B cell (primary cell): ENCODE results near the gene TAF6. TPM values are rescaled to one million over a fixed set of nuclear protein-coding genes. Genes with fewer than 3 reads are reported as not detected.
A peak's percentile ranks its signal among the peaks of the same experiment; 100 is the strongest.

Experiments
- ATAC-seq: fragments of 200-7000 bp; cut with Tn5 transposase; one replicate; pipeline ENCODE4 v1.10.0; 2021; ENCODE audit warnings: low read depth, mild to moderate bottlenecking, moderate number of reproducible peaks, moderate library complexity
- CTCF ChIA-PET: fragments of 350-600 bp; sonication (Branson Sonifier 250); formaldehyde crosslinking; loops from one replicate; lab custom pipeline; 2021; ENCODE audit warnings: antibody characterized with exemption, inconsistent platforms; lab: Charles Lee
- POLR2A ChIA-PET: fragments of 350-600 bp; sonication (Branson Sonifier 250); formaldehyde crosslinking; loops from one replicate; lab custom pipeline; 2021; ENCODE audit warnings: antibody characterized with exemption; lab: Charles Lee
- DNase-seq: peaks from one replicate; pipeline ENCODE4 v3.0.0; 2013
- H2AFZ ChIP-seq: 2 replicates; pipeline ENCODE4 v1.6.1; 2012; ENCODE audit warnings: mild to moderate bottlenecking, low read depth, low read length; ENCODE audit not compliant: insufficient read depth, poor library complexity, severe bottlenecking
- H3K27ac ChIP-seq, 2 donors: 1 replicate in 1 of 2; 2 replicates in 1 of 2; pipeline ENCODE4 v1.5.1; 2012 to 2013; ENCODE audit warnings: low read length in 2 of 2, mild to moderate bottlenecking in 2 of 2, moderate library complexity in 1 of 2
- H3K27me3 ChIP-seq, 4 experiments: fragments of 200-600 bp in 1 of 4; sonication (generic) in 1 of 4; replicated peaks in 1 of 4; 1 replicate in 2 of 4; 2 replicates in 2 of 4; pipeline versions ENCODE4 v1.6.1 to v1.7.0; 2013 to 2016; ENCODE audit warnings: low read length in 3 of 4, mild to moderate bottlenecking in 2 of 4, mixed read lengths in 1 of 4, moderate library complexity in 1 of 4; ENCODE audit not compliant: insufficient read depth in 4 of 4, control insufficient read depth in 3 of 4; ENCODE audit errors: control extremely low read depth in 1 of 4
- H3K36me3 ChIP-seq, 2 experiments: replicated peaks in 1 of 2; 1 replicate in 1 of 2; 2 replicates in 1 of 2; pipeline versions ENCODE4 v1.6.1 to v1.7.1; 2013; ENCODE audit warnings: low read length in 1 of 2; ENCODE audit not compliant: insufficient read depth in 2 of 2, control insufficient read depth in 1 of 2; ENCODE audit errors: control extremely low read depth in 1 of 2, extremely low read depth in 1 of 2
- H3K4me1 ChIP-seq, 2 donors: fragments of 200-600 bp in 1 of 2; sonication (generic) in 1 of 2; 1 replicate in 1 of 2; 2 replicates in 1 of 2; pipeline versions ENCODE4 v1.5.1 to v1.6.1; 2013 to 2017; ENCODE audit warnings: low read length in 2 of 2; ENCODE audit not compliant: control insufficient read depth in 2 of 2, insufficient read depth in 2 of 2
- H3K4me2 ChIP-seq: replicated peaks from 2 replicates; pipeline ENCODE3; 2012; ENCODE audit warnings: mild to moderate bottlenecking, low read depth, low read length; ENCODE audit not compliant: poor library complexity, severe bottlenecking
- H3K4me3 ChIP-seq, 5 experiments: fragments of 200-600 bp in 1 of 5; sonication (generic) in 1 of 5; 1 replicate in 3 of 5; 2 replicates in 2 of 5; pipeline versions ENCODE4 v1.5.1 to v1.7.0; 2011 to 2016; ENCODE audit warnings: low read length in 4 of 5, mild to moderate bottlenecking in 4 of 5, low read depth in 2 of 5, control low read depth in 1 of 5, moderate library complexity in 1 of 5; ENCODE audit not compliant: insufficient read depth in 1 of 5; ENCODE audit errors: control extremely low read depth in 1 of 5, extremely low read depth in 1 of 5
- H3K79me2 ChIP-seq: fragments of 200-600 bp; sonication (generic); one replicate; pipeline ENCODE4 v1.6.0; 2016; ENCODE audit warnings: low read length; ENCODE audit not compliant: control insufficient read depth, insufficient read depth
- H3K9ac ChIP-seq: fragments of 200-600 bp; sonication (generic); 2 replicates; pipeline ENCODE4 v1.6.1; 2017; ENCODE audit warnings: mild to moderate bottlenecking, low read length, moderate library complexity
- H3K9me3 ChIP-seq, 3 donors: one replicate each; pipeline versions ENCODE4 v1.6.1 to v1.7.1; 2013; ENCODE audit warnings: low read length in 2 of 3; ENCODE audit not compliant: control insufficient read depth in 2 of 3, insufficient read depth in 1 of 3; ENCODE audit errors: control extremely low read depth in 1 of 3
- H4K20me1 ChIP-seq: 2 replicates; pipeline ENCODE4 v1.6.0; 2012; ENCODE audit warnings: mild to moderate bottlenecking, low read length; ENCODE audit not compliant: insufficient read depth, control insufficient read depth, poor library complexity, severe bottlenecking
- H3K27ac Mint-ChIP-seq: one replicate; pipeline ENCODE4 v1.8.0; 2021; ENCODE audit warnings: mixed read lengths
- H3K27me3 Mint-ChIP-seq: one replicate; pipeline ENCODE4 v1.8.0; 2021; ENCODE audit warnings: mixed read lengths
- H3K4me1 Mint-ChIP-seq: one replicate; pipeline ENCODE4 v1.8.0; 2021; ENCODE audit warnings: mixed read lengths
- H3K4me3 Mint-ChIP-seq: one replicate; pipeline ENCODE4 v1.8.0; 2021; ENCODE audit warnings: mixed read lengths
- H3K9me3 Mint-ChIP-seq: one replicate; pipeline ENCODE4 v1.8.0; 2022; ENCODE audit warnings: mixed read lengths; ENCODE audit not compliant: insufficient read depth
- CTCF ChIP-seq: fragments of 200-600 bp; IDR thresholded peaks from one replicate; pipeline ENCODE4 v1.8.0; 2022; ENCODE audit warnings: antibody characterized with exemption, mild to moderate bottlenecking
- EZH2 ChIP-seq: IDR thresholded peaks from 2 replicates; pipeline ENCODE4 v1.6.1; 2012; ENCODE audit warnings: borderline replicate concordance, low read depth, mild to moderate bottlenecking, moderate library complexity, low read length; ENCODE audit not compliant: insufficient read depth, poor library complexity, severe bottlenecking
- WGBS: methylation state at CpG from one replicate; pipeline ENCODE4 v1.1.5; 2013; ENCODE audit warnings: missing lambda C conversion rate; ENCODE audit not compliant: insufficient coverage; 5-methylcytosine and 5-hydroxymethylcytosine counted together
- intact Hi-C: fragments of 100-400 bp; cut with micrococcal nuclease; formaldehyde crosslinking; loops from one replicate; pipeline ENCODE4 v1.10.0; 2022
- polyA plus RNA-seq: library from polyadenylated mRNA; depleted of rRNA; stranded (reverse); fragments of >200 nt; gene quantifications from 2 replicates; pipeline ENCODE4 v1.2.3, GENCODE V29; 2012
- total RNA-seq, 2 donors: library from RNA; stranded (reverse); fragments of 120-200 nt in 1 of 2; gene quantifications; 1 replicate in 1 of 2; 2 replicates in 1 of 2; pipeline versions ENCODE4 v1.2.3 to v1.2.4, GENCODE V29; 2013 to 2022

The TAF6 gene
- total and polyA plus RNA-seq, 2 donors (not counting 1 experiment from before 2014, with no cell fraction given): 48.3 to 65.8 TPM

DNA sequence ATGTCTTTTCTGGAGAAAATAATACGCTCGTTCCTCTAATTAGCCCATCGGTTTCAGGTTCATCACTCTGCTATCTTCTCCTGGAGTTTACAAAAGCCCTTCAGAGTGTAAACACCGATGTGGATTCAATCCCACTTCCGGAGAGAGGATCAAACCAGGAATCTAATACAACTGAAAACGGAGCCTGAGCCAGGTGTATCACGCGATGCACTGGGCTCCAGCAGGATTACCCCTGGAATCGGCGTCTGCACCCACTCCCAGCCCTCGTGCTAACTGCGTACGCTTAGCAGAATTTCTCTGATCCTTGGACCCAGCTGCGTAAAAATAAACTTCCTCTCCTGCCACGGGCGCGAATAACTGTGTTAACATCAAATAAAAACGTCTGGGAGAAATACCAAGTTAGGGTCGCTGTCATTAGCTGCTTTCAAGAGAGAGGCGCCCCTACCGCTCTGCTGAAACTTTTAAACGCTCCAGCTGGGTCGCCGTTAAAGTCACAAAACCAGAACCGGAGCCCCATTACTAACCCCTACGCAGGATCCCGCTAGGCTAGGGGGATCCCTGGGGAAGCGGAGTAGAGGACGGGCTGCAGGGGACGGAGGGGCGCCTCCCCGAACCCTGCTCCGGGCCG lies 38.1 kb downstream of the TAF6 start:
- Mint-ChIP-seq H3K4me1 (peaks cover 32% of the 10 kb centered on the region), H3K9me3 (no peaks in the 10 kb centered on the region), H3K27ac (peak overlapping the region; percentile 71), H3K27me3 (no peaks in the 10 kb centered on the region), H3K4me3 (peak overlapping the region; percentile 86)
- Histone ChIP-seq H3K4me2 (peak overlapping the region; percentile 72), H3K9ac (peak overlapping the region; percentile 73), H3K79me2 (peaks cover 29% of the 10 kb centered on the region), H3K9me3 (no peaks in the 10 kb centered on the region), H3K36me3 (peaks cover 3 to 20% of the 10 kb centered on the region in 2 experiments), H3K4me3 (peak overlapping the region; percentile 70 to 84 (median 79)), H2AFZ (peak overlapping the region; percentile 67), H3K27ac (peak overlapping the region; percentile 45 to 91), H4K20me1 (peaks cover 29% of the 10 kb centered on the region), H3K27me3 (no peaks in the 10 kb centered on the region), H3K4me1 (peaks cover 16 to 24% of the 10 kb centered on the region in 2 donors)
- ATAC-seq: no peak
- DNase-seq: no peak
- ChIA-PET CTCF (interaction anchor here (0.6 kb wide), 1 partner anchor 36 kb away, joined by 4 read pairs; no protein-coding TSS in a partner anchor), POLR2A (interaction anchor here (1.1 to 2.1 kb wide), 3 partner anchors 20 to 31 kb away, joined by 4 to 11 read pairs (median 8); partner anchors contain the start of genes AP4M1, MCM7 and ZSCAN21)
- 3% methylated on average over 34 of the region's 34 CpGs for WGBS
- TF ChIP-seq CTCF (no peak), EZH2 (no peak)
- intact Hi-C loops: loop anchor here (1.0 to 10.0 kb wide), 10 partner anchors 8 to 594 kb away; partner anchors contain the start of genes FBXO24, GNB2, GPC2 and LRCH4

DNA sequence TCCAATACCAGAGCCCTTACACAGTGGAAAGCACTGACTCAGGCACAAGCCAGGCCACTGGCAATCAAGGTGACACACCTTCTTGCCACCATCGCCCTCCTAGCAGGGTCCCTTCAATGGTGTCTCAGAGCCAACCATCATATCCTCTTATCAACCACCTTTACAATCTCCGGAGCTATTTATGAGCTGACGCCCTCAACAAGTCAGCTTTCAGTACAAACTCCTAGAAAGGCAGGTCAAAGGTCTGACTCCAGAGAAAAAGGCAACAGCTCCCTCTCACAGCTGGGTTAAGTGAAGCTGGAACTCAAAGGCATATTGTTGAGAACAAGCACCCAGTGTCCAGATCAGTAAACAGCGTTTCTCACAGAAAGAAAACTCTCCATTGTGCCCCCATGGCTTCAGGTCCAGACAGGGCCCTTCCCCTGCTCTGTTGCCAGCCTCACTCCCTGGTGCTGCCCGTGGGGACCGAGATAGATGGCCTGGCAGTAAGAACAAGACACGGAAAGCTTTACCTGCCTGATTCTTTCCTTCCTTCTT lies 40.1 kb downstream of the TAF6 start:
- Mint-ChIP-seq H3K9me3 (no peaks in the 10 kb centered on the region), H3K27ac (peak overlapping the region; percentile 53), H3K27me3 (no peaks in the 10 kb centered on the region), H3K4me3 (peak overlapping the region; percentile 61), H3K4me1 (peaks cover 32% of the 10 kb centered on the region)
- CTCF ChIA-PET: interaction anchor here (0.7 kb wide), 1 partner anchor 775 kb away, joined by 3 read pairs; no protein-coding TSS in a partner anchor
- no peak for TF ChIP-seq EZH2
- no peak for TF ChIP-seq CTCF
- no peak overlapping the region for H2AFZ ChIP-seq
- POLR2A ChIA-PET: no interaction called here
- H3K9me3 ChIP-seq: no peaks in the 10 kb centered on the region
- no peak overlapping the region for H3K27ac ChIP-seq
- peaks cover 29% of the 10 kb centered on the region for H4K20me1 ChIP-seq
- H3K27me3 ChIP-seq: no peaks in the 10 kb centered on the region
- H3K4me1 ChIP-seq: peaks cover 16 to 24% of the 10 kb centered on the region in 2 donors
- H3K4me2 ChIP-seq: no peak overlapping the region
- H3K4me3 ChIP-seq: no peak overlapping the region
- DNase-seq: no peak
- ATAC-seq: no peak
- peaks cover 10 to 38% of the 10 kb centered on the region in 2 experiments for H3K36me3 ChIP-seq
- peaks cover 29% of the 10 kb centered on the region for H3K79me2 ChIP-seq
- intact Hi-C loops: no loop called here
- WGBS: 98% methylated on average over 5 of the region's 7 CpGs
- no peak overlapping the region for H3K9ac ChIP-seq
